ENCODE measurements around the gene SLIT3.
"Not testable (repeated sequence)": the region's sequence is repeated elsewhere in the genome, so short reads cannot be mapped to it uniquely, and the experiment has no call there.

SLIT3 gene

GRCh38 chr5:169222934-169223594 is 77.9 kb downstream of the SLIT3 start:
- DNase-seq, result peak in 12 of 56 donors; percentile 6 to 41 (median 16)

- DNase-seq, result peak in 2 of 56 donors; percentile 5 to 16
Measured at GRCh38 chr5:169221519-169221918, 79.4 kb downstream of the SLIT3 start.

- DNase-seq, result no peak
Measured at GRCh38 chr5:169219961-169220360, 81.0 kb downstream of the SLIT3 start.

GRCh38 chr5:169219351-169219750 is 81.6 kb downstream of the SLIT3 start:
- DNase-seq, result no peak

- no peak for DNase-seq
Measured at GRCh38 chr5:169218861-169219260, 82.1 kb downstream of the SLIT3 start.

- DNase-seq, result no peak
Measured at GRCh38 chr5:169218176-169218575, 82.8 kb downstream of the SLIT3 start.

- DNase-seq, result no peak
Measured at GRCh38 chr5:169216866-169217265, 84.1 kb downstream of the SLIT3 start.

GRCh38 chr5:169213479-169213878 is 87.5 kb downstream of the SLIT3 start:
- no peak for DNase-seq

GRCh38 chr5:169211761-169212160 is 89.2 kb downstream of the SLIT3 start:
- not testable (repeated sequence) for DNase-seq

GRCh38 chr5:169204788-169205400 is 96.0 kb downstream of the SLIT3 start:
- no peak for DNase-seq

GRCh38 chr5:169202969-169203368 is 98.0 kb downstream of the SLIT3 start:
- no peak for DNase-seq

- DNase-seq, result no peak
Measured at GRCh38 chr5:169201597-169201996, 99.3 kb downstream of the SLIT3 start.

GRCh38 chr5:169200125-169200778 is 100.7 kb downstream of the SLIT3 start:
- DNase-seq, result no peak

- peak in 1 of 56 donors; percentile 17 for DNase-seq
Measured at GRCh38 chr5:169197343-169197742, 103.6 kb downstream of the SLIT3 start.

- DNase-seq, result no peak
Measured at GRCh38 chr5:169196059-169196458, 104.9 kb downstream of the SLIT3 start.

- peak in 9 of 56 donors; percentile 3 to 42 (median 18) for DNase-seq
Measured at GRCh38 chr5:169195601-169196000, 105.3 kb downstream of the SLIT3 start.

GRCh38 chr5:169192536-169192935 is 108.4 kb downstream of the SLIT3 start:
- peak in 11 of 56 donors; percentile 6 to 41 (median 18) for DNase-seq

- DNase-seq, result no peak
Measured at GRCh38 chr5:169190849-169191248, 110.1 kb downstream of the SLIT3 start.

- no peak for DNase-seq
Measured at GRCh38 chr5:169185626-169186025, 115.3 kb downstream of the SLIT3 start.

- no peak for DNase-seq
Measured at GRCh38 chr5:169183576-169183975, 117.4 kb downstream of the SLIT3 start.

- no peak for DNase-seq
Measured at GRCh38 chr5:169182797-169183196, 118.1 kb downstream of the SLIT3 start.

- DNase-seq, result no peak
Measured at GRCh38 chr5:169181814-169182213, 119.1 kb downstream of the SLIT3 start.

- peak in 2 of 56 donors; percentile 6 to 36 for DNase-seq
Measured at GRCh38 chr5:169178754-169179153, 122.2 kb downstream of the SLIT3 start.
